HCT116 (cell line): ENCODE results near the gene PANK4. TPM values are rescaled to one million over a fixed set of nuclear protein-coding genes. Genes with fewer than 3 reads are reported as not detected.

ENCODE experiments used
- ATAC-seq: fragments of 200-7000 bp; cut with Tn5 transposase; 2 replicates; pipeline ENCODE4 v1.9.1; 2020; ENCODE audit warnings: mild to moderate bottlenecking, moderate library complexity
- BruUV-seq: library from RNA; stranded (reverse); fragments of 400-500 nt; replicated peaks from 2 replicates; lab custom pipeline; 2021; lab: Mats Ljungman, UMichigan
- CTCF ChIA-PET: fragments of 300-600 bp; sonication (Branson Sonifier 250); formaldehyde crosslinking; loops from one replicate; lab custom pipeline; 2021; ENCODE audit warnings: antibody characterized with exemption; lab: Charles Lee
- POLR2A ChIA-PET: fragments of 300-600, 350-600 bp; sonication (Branson Sonifier 250); formaldehyde crosslinking; loops from one replicate; lab custom pipeline; 2021; ENCODE audit warnings: antibody characterized with exemption; lab: Charles Lee
- RAD21 ChIA-PET, 2 experiments: fragments of 300-600 bp; sonication (Branson Sonifier 250); formaldehyde crosslinking; loops; one replicate each; lab custom pipeline; 2023; ENCODE audit warnings: low total read pairs in 2 of 2; ENCODE audit not compliant: uncharacterized antibody in 2 of 2, unreplicated experiment in 2 of 2, low non-redundant PET in 1 of 2; lab: Charles Lee
- DNase-seq: peaks from one replicate; pipeline ENCODE4 v3.0.0-alpha.2; 2010; ENCODE audit warnings: low read depth, low spot score
- H2AFZ ChIP-seq: fragments of 200-600 bp; shearing (Covaris generic), sonication (generic); 2 replicates; pipeline ENCODE4 v1.6.1; 2017; ENCODE audit warnings: low read depth, mixed run types, mixed read lengths, antibody characterized with exemption, low read length; ENCODE audit not compliant: poor library complexity, severe bottlenecking
- H3K27ac ChIP-seq: 2 replicates; pipeline ENCODE4 v1.5.1; 2012; ENCODE audit warnings: low read depth, low read length
- H3K27me3 ChIP-seq: fragments of 200-600 bp; sonication (generic); 2 replicates; pipeline ENCODE4 v1.6.1; 2016; ENCODE audit warnings: mixed run types, low read length, mixed read lengths; ENCODE audit not compliant: insufficient read depth
- H3K36me3 ChIP-seq, 2 experiments: fragments of 200-500 bp in 1 of 2; fragments of 200-600 bp in 1 of 2; sonication (Bioruptor generic) in 1 of 2; sonication (generic) in 1 of 2; 2 replicates each; pipeline versions ENCODE4 v1.5.1 to v1.6.1; 2014 to 2016; ENCODE audit warnings: low read length in 2 of 2, inconsistent platforms in 1 of 2, mixed read lengths in 1 of 2, mixed run types in 1 of 2; ENCODE audit not compliant: insufficient read depth in 2 of 2, control insufficient read depth in 1 of 2
- H3K4me1 ChIP-seq, 2 experiments: fragments of 200-600 bp in 1 of 2; sonication (generic) in 1 of 2; 2 replicates each; pipeline versions ENCODE4 v1.5.1 to v1.6.1; 2012 to 2017; ENCODE audit warnings: low read length in 2 of 2, inconsistent platforms in 1 of 2, mild to moderate bottlenecking in 1 of 2, mixed read lengths in 1 of 2, mixed run types in 1 of 2, moderate library complexity in 1 of 2; ENCODE audit not compliant: insufficient read depth in 2 of 2, control insufficient read depth in 1 of 2
- H3K4me2 ChIP-seq: fragments of 200-600 bp; sonication (generic); 2 replicates; pipeline ENCODE4 v1.6.1; 2017; ENCODE audit warnings: mixed run types, low read length, mixed read lengths
- H3K4me3 ChIP-seq, 2 experiments: fragments of 200-600 bp in 1 of 2; sonication (generic) in 1 of 2; replicated peaks in 1 of 2; 2 replicates each; pipeline ENCODE4 v1.5.1; 2011 to 2016; ENCODE audit warnings: low read length in 2 of 2, control low read depth in 1 of 2, low read depth in 1 of 2, mild to moderate bottlenecking in 1 of 2, mixed read lengths in 1 of 2, mixed run types in 1 of 2
- H3K79me2 ChIP-seq: fragments of 200-600 bp; sonication (generic); 2 replicates; pipeline ENCODE4 v1.6.1; 2017; ENCODE audit warnings: mild to moderate bottlenecking, mixed run types, low read length, moderate library complexity, mixed read lengths; ENCODE audit not compliant: insufficient read depth
- H3K9ac ChIP-seq: fragments of 200-600 bp; sonication (generic); 2 replicates; pipeline ENCODE4 v1.6.1; 2016; ENCODE audit warnings: low read length, mixed read lengths
- H3K9me2 ChIP-seq: fragments of 200-600 bp; sonication (generic), shearing (Covaris generic); 2 replicates; pipeline ENCODE4 v1.6.1; 2017; ENCODE audit warnings: mixed run types, mild to moderate bottlenecking, moderate library complexity; ENCODE audit not compliant: insufficient read depth
- H3K9me3 ChIP-seq, 2 experiments: fragments of 200-500 bp in 1 of 2; fragments of 200-600 bp in 1 of 2; sonication (Bioruptor generic) in 1 of 2; sonication (generic) in 1 of 2; 2 replicates each; pipeline ENCODE4 v1.6.1; 2014 to 2017; ENCODE audit warnings: low read length in 2 of 2, mixed read lengths in 2 of 2, inconsistent platforms in 1 of 2, low read depth in 1 of 2, mild to moderate bottlenecking in 1 of 2, mixed run types in 1 of 2, moderate library complexity in 1 of 2; ENCODE audit not compliant: control insufficient read depth in 1 of 2, insufficient read depth in 1 of 2
- H4K20me1 ChIP-seq: fragments of 200-600 bp; sonication (generic), shearing (Covaris generic); 2 replicates; pipeline ENCODE4 v1.6.1; 2017; ENCODE audit warnings: mixed run types, mild to moderate bottlenecking, moderate library complexity; ENCODE audit not compliant: insufficient read depth
- CEBPB ChIP-seq: IDR thresholded peaks from 2 replicates; pipeline ENCODE4 v1.6.1; 2012; ENCODE audit warnings: low read depth
- EZH2phosphoT487 ChIP-seq: fragments of 200-600 bp; IDR thresholded peaks from 2 replicates; pipeline ENCODE4 v1.6.1; 2018; ENCODE audit warnings: antibody characterized with exemption, borderline replicate concordance
- JUND ChIP-seq: IDR thresholded peaks from 2 replicates; pipeline ENCODE4 v1.6.1; 2012
- POLR2AphosphoS5 ChIP-seq: IDR thresholded peaks from 2 replicates; pipeline ENCODE4 v1.6.1; 2011; ENCODE audit warnings: mild to moderate bottlenecking, low read depth, low read length, moderate library complexity
- RAD21 ChIP-seq: IDR thresholded peaks from 2 replicates; pipeline ENCODE4 v1.6.1; 2012; ENCODE audit warnings: low read depth, mild to moderate bottlenecking
- SRF ChIP-seq: IDR thresholded peaks from 2 replicates; pipeline ENCODE4 v1.6.1; 2012; ENCODE audit warnings: low read depth
- ZBTB33 ChIP-seq: IDR thresholded peaks from 2 replicates; pipeline ENCODE4 v1.6.1; 2011; ENCODE audit warnings: mild to moderate bottlenecking, low read length, moderate library complexity; ENCODE audit not compliant: insufficient replicate concordance; ENCODE audit errors: extremely low read depth
- ZFX ChIP-seq: fragments of 450-650 bp; IDR thresholded peaks from 2 replicates; pipeline ENCODE4 v1.6.1; 2017
- ZNF274 ChIP-seq: fragments of 200-500 bp; sonication (Bioruptor generic); IDR thresholded peaks from 2 replicates; pipeline ENCODE4 v1.6.1; 2014; ENCODE audit warnings: mild to moderate bottlenecking, low read depth, low read length, inconsistent platforms
- intact Hi-C: fragments of 100-400 bp; cut with micrococcal nuclease; formaldehyde crosslinking; loops from 2 replicates; pipeline ENCODE4 v1.10.0; 2022
- total RNA-seq: library from RNA; stranded (reverse); gene quantifications from one replicate; pipeline ENCODE4 v1.2.1, GENCODE V29; 2021; ENCODE audit not compliant: unreplicated experiment
- TF ChIP-seq, protein P1 (sequence below): IDR thresholded peaks from 2 replicates; pipeline ENCODE4 v1.6.1; 2012
- TF ChIP-seq, protein P2 (sequence below): IDR thresholded peaks from 2 replicates; pipeline ENCODE4 v1.6.1; 2012; ENCODE audit warnings: low read depth

PANK4 gene
- total RNA-seq, 1 experiment from 2014 or later: 38.5 TPM

DNA sequence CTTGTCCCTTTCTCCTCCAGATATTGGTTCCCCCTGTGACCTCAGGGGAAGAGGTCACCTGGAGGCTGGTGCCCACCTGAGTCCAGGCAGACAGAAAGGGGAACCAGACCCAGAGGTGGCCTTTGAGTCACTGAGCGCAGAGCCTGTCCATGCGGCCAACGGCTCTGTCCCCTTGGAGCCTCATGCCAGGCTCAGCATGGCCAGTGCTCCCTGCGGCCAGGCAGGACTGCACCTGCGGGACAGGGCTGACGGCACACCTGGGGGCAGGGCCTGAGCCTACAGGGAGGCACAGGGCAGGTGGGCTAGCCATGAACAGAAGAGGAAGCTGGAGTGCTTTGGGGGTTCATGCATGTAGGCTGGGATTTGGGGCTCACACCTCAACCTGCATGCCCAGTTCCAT, 32.5 kb upstream of the PANK4 start:
- RAD21 ChIA-PET: interaction anchor here in 1 of 2 experiments (0.8 kb wide), 1 partner anchor 27 kb away, joined by 3 read pairs; no protein-coding TSS in a partner anchor

DNA sequence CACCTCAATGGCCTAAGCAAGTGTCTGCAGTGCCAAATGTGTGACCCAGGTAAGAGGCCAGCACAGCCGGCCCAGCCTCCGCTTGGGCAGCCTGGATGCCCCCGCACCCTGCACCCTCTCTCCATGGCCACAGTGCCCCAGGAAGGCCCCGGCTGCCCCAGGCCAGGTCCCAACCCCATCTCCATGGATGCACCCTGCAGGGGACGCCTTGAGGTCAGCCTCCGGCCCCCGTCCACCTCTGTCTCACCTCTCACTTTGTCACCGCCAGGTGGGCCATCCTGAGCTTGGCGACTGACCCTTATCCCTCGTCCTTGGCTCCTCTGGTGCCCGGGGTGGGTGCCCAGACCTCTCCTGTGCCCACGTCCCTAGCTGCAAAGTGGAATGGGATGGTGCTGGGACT, 32.0 kb upstream of the PANK4 start:
- ChIA-PET CTCF (no interaction called here), RAD21 (no interaction called here), POLR2A (no interaction called here)
- no peak overlapping the region for H2AFZ ChIP-seq
- H3K27ac ChIP-seq: no peak overlapping the region
- no peak for TF ChIP-seq RAD21
- TF ChIP-seq ZFX: no peak
- TF ChIP-seq, protein P1, sequence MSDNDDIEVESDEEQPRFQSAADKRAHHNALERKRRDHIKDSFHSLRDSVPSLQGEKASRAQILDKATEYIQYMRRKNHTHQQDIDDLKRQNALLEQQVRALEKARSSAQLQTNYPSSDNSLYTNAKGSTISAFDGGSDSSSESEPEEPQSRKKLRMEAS: no peak
- no peak for TF ChIP-seq EZH2phosphoT487
- no peak for TF ChIP-seq JUND
- no peak for TF ChIP-seq POLR2AphosphoS5
- no peak for TF ChIP-seq ZBTB33
- no peak for TF ChIP-seq SRF
- TF ChIP-seq CEBPB: no peak
- ATAC-seq (no peak), DNase-seq (no peak)
- H3K4me2 ChIP-seq: no peak overlapping the region
- no peaks in the 10 kb centered on the region for H3K9me2 ChIP-seq
- H3K9me3 ChIP-seq: no peaks in the 10 kb centered on the region
- no peak overlapping the region for H3K9ac ChIP-seq
- no peak overlapping the region for H3K4me3 ChIP-seq
- no peaks in the 10 kb centered on the region for H3K27me3 ChIP-seq
- H4K20me1 ChIP-seq: no peaks in the 10 kb centered on the region
- no TSS peak for BruUV-seq
- intact Hi-C loops: no loop called here
- no peaks in the 10 kb centered on the region for H3K4me1 ChIP-seq
- no peaks in the 10 kb centered on the region for H3K79me2 ChIP-seq
- no peaks in the 10 kb centered on the region for H3K36me3 ChIP-seq

More for the DNA sequence above, 32.5 kb upstream of the PANK4 start:
- ChIA-PET CTCF (no interaction called here), POLR2A (no interaction called here)
- Histone ChIP-seq H3K79me2 (no peaks in the 10 kb centered on the region), H3K4me1 (no peaks in the 10 kb centered on the region), H3K27me3 (no peaks in the 10 kb centered on the region), H3K9me2 (no peaks in the 10 kb centered on the region), H3K27ac (no peak overlapping the region), H2AFZ (no peak overlapping the region), H3K9ac (no peak overlapping the region), H3K4me3 (no peak overlapping the region), H3K9me3 (no peaks in the 10 kb centered on the region), H3K36me3 (no peaks in the 10 kb centered on the region), H4K20me1 (no peaks in the 10 kb centered on the region), H3K4me2 (no peak overlapping the region)
- DNase-seq (no peak), ATAC-seq (no peak)
- no TSS peak for BruUV-seq
- intact Hi-C loops: no loop called here
- TF ChIP-seq ZNF274: no peak
- TF ChIP-seq, protein P2, sequence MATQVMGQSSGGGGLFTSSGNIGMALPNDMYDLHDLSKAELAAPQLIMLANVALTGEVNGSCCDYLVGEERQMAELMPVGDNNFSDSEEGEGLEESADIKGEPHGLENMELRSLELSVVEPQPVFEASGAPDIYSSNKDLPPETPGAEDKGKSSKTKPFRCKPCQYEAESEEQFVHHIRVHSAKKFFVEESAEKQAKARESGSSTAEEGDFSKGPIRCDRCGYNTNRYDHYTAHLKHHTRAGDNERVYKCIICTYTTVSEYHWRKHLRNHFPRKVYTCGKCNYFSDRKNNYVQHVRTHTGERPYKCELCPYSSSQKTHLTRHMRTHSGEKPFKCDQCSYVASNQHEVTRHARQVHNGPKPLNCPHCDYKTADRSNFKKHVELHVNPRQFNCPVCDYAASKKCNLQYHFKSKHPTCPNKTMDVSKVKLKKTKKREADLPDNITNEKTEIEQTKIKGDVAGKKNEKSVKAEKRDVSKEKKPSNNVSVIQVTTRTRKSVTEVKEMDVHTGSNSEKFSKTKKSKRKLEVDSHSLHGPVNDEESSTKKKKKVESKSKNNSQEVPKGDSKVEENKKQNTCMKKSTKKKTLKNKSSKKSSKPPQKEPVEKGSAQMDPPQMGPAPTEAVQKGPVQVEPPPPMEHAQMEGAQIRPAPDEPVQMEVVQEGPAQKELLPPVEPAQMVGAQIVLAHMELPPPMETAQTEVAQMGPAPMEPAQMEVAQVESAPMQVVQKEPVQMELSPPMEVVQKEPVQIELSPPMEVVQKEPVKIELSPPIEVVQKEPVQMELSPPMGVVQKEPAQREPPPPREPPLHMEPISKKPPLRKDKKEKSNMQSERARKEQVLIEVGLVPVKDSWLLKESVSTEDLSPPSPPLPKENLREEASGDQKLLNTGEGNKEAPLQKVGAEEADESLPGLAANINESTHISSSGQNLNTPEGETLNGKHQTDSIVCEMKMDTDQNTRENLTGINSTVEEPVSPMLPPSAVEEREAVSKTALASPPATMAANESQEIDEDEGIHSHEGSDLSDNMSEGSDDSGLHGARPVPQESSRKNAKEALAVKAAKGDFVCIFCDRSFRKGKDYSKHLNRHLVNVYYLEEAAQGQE: no peak
